Ovary (tissue), 3 donors: ENCODE measurements around the gene RGS7.

Source experiments
- CTCF ChIP-seq, 3 donors: fragments of 450-650 bp in 2 of 3; fragments of 200-600 bp in 1 of 3; IDR thresholded peaks; one replicate each; pipeline versions ENCODE4 v1.5.1 to v1.8.0; 2016 to 2022; ENCODE audit warnings: antibody characterized with exemption in 3 of 3, mild to moderate bottlenecking in 1 of 3
- POLR2A ChIP-seq: fragments of 450-650 bp; IDR thresholded peaks from one replicate; pipeline ENCODE4 v1.6.1; 2017; ENCODE audit warnings: antibody characterized with exemption, mild to moderate bottlenecking, moderate library complexity
- donor health status: DM: no; HTN: no; CAD: no.

- no peak for TF ChIP-seq CTCF (IDR thresholded peaks at IDR 0.05)
- TF ChIP-seq POLR2A: no peak
These were observed 617.3 kb downstream of the RGS7 start for GRCh38 chr1:240739754-240740153.
